OCI-LY1 (cell line): ENCODE results near the gene AXIN1.

Experiments
- EZH2 ChIP-seq: fragments of 200-600 bp; sonication (generic), shearing (Covaris generic); IDR thresholded peaks from 2 replicates; pipeline ENCODE4 v1.8.0; 2017; ENCODE audit warnings: borderline replicate concordance, mixed run types, mild to moderate bottlenecking, antibody characterized with exemption, low read length, moderate library complexity, mixed read lengths
- TF ChIP-seq, protein P1 (sequence below): fragments of 200-600 bp; sonication (generic), shearing (Covaris generic); IDR thresholded peaks from 2 replicates; pipeline ENCODE4 v1.5.1; 2017; ENCODE audit warnings: mild to moderate bottlenecking, antibody characterized with exemption, low read length, moderate library complexity, mixed read lengths

DNA sequence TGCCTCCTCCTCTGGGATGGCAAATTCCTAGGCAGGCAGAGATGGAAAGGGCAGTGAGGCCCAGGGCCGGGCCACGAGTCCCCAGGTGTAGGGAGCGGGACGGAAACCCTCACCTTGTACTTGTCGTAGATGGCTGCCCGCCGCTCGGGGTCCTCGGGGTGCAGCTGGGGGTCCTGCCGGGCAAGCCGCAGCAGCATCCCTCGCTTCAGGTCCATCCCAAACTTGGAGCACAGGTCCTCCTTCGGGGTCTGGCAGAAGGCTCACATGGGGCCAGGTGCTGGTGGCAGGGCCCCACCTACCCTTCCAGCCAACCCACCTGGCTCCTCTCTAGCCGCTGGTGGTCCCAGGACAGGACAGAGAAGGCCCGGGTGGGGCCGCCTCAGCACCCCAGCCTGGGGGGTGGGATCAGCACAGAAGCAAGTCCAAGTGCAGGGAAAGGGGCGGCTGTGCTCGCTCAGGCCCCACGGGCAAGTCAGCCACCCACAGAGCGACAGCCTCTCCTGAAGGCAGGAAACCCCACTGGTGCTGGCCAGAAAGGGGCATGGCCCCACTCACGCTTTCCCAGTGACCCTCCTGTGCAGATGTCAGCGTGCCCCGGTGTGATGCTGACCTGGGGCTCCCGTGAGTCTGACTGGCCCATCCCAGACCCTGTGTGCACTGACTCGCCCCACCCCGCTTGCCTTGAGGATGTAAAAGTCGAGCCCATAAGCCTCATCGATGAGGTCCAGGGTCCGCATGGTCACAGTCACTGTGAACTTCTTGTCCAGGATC lies 16.1 kb upstream of the AXIN1 start:
- TF ChIP-seq, protein P1, sequence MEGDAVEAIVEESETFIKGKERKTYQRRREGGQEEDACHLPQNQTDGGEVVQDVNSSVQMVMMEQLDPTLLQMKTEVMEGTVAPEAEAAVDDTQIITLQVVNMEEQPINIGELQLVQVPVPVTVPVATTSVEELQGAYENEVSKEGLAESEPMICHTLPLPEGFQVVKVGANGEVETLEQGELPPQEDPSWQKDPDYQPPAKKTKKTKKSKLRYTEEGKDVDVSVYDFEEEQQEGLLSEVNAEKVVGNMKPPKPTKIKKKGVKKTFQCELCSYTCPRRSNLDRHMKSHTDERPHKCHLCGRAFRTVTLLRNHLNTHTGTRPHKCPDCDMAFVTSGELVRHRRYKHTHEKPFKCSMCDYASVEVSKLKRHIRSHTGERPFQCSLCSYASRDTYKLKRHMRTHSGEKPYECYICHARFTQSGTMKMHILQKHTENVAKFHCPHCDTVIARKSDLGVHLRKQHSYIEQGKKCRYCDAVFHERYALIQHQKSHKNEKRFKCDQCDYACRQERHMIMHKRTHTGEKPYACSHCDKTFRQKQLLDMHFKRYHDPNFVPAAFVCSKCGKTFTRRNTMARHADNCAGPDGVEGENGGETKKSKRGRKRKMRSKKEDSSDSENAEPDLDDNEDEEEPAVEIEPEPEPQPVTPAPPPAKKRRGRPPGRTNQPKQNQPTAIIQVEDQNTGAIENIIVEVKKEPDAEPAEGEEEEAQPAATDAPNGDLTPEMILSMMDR, result no peak
- TF ChIP-seq EZH2, result no peak
